ENCODE data around the gene ARHGEF40. TPM values are rescaled to one million over a fixed set of nuclear protein-coding genes. Genes with fewer than 3 reads are reported as not detected.
A peak's percentile ranks its signal among the peaks of the same experiment; 100 is the strongest.

ARHGEF40 gene
- not detected for polyA plus RNA-seq

- H3K4me1 Mint-ChIP-seq = peaks cover 14 to 31% (median 26%) of the 10 kb centered on the region in 3 donors
- no peaks in the 10 kb centered on the region for H3K36me3 Mint-ChIP-seq
- H3K4me3 Mint-ChIP-seq = peak within 1 kb of the TSS; percentile 80 to 95 (median 90)
- peak within 1 kb of the TSS in 2 of 3 donors; percentile 5 to 90 for H3K27ac Mint-ChIP-seq
- no peaks in the 10 kb centered on the region for H3K9me3 Mint-ChIP-seq
- peaks cover 49% of the 10 kb centered on the region for H3K27me3 Mint-ChIP-seq
These were observed at the start of gene ARHGEF40 for GRCh38 chr14:21070083-21070609. Gene ARHGEF40, plus strand, starts transcription at chr14:21070304. Its CDS starts 93 bp downstream, at chr14:21070397.

- no peak overlapping the region for H3K27ac Mint-ChIP-seq
These were observed 49.0 kb upstream of the ARHGEF40 start for GRCh38 chr14:21020977-21021545.

GRCh38 chr14:21022686-21023085 lies 47.4 kb upstream of the ARHGEF40 start:
- H3K4me3 Mint-ChIP-seq = peak overlapping the region in 2 of 4 donors; percentile 4 to 66
- peaks cover 22% of the 10 kb centered on the region for H3K27me3 Mint-ChIP-seq
- peaks cover 0 to 9% (median 8%) of the 10 kb centered on the region in 3 donors for H3K4me1 Mint-ChIP-seq
- peak overlapping the region in 1 of 3 donors; percentile 1 for H3K27ac Mint-ChIP-seq
- H3K36me3 Mint-ChIP-seq = peaks cover 14% of the 10 kb centered on the region
- H3K9me3 Mint-ChIP-seq = no peaks in the 10 kb centered on the region

More at GRCh38 chr14:21020977-21021545, 49.0 kb upstream of the ARHGEF40 start:
- Mint-ChIP-seq H3K36me3 (peaks cover 14% of the 10 kb centered on the region), H3K4me3 (peak overlapping the region in 1 of 4 donors; percentile 1), H3K4me1 (peaks cover 0 to 8% (median 8%) of the 10 kb centered on the region in 3 donors), H3K9me3 (no peaks in the 10 kb centered on the region), H3K27me3 (peaks cover 25% of the 10 kb centered on the region)

GRCh38 chr14:21023174-21023573 lies 46.9 kb upstream of the ARHGEF40 start:
- no peaks in the 10 kb centered on the region for H3K9me3 Mint-ChIP-seq
- peaks cover 0 to 9% (median 8%) of the 10 kb centered on the region in 3 donors for H3K4me1 Mint-ChIP-seq
- peaks cover 22% of the 10 kb centered on the region for H3K27me3 Mint-ChIP-seq
- H3K36me3 Mint-ChIP-seq = peaks cover 14% of the 10 kb centered on the region
- peak overlapping the region in 2 of 3 donors; percentile 1 to 59 for H3K27ac Mint-ChIP-seq
- H3K4me3 Mint-ChIP-seq = peak overlapping the region in 3 of 4 donors; percentile 4 to 51 (median 44)

- Mint-ChIP-seq H3K4me1 (peaks cover 0 to 9% (median 8%) of the 10 kb centered on the region in 3 donors), H3K9me3 (no peaks in the 10 kb centered on the region), H3K27ac (peak overlapping the region in 2 of 3 donors; percentile 36 to 39), H3K27me3 (peaks cover 22% of the 10 kb centered on the region), H3K4me3 (peak overlapping the region; percentile 83 to 91 (median 90)), H3K36me3 (peaks cover 13% of the 10 kb centered on the region)
These were observed 46.1 kb upstream of the ARHGEF40 start for GRCh38 chr14:21023817-21024584.

- Mint-ChIP-seq H3K27ac (peak within 1 kb of the TSS in 2 of 3 donors; percentile 36 to 39), H3K4me1 (peaks cover 0 to 9% (median 8%) of the 10 kb centered on the region in 3 donors), H3K4me3 (peak within 1 kb of the TSS; percentile 89 to 94 (median 92)), H3K36me3 (peaks cover 9% of the 10 kb centered on the region), H3K9me3 (no peaks in the 10 kb centered on the region), H3K27me3 (peaks cover 22% of the 10 kb centered on the region)
These were observed 45.3 kb upstream of the ARHGEF40 start, which contains the start of gene NDRG2 for GRCh38 chr14:21024585-21025370. Gene NDRG2, minus strand, starts transcription at chr14:21025061. Its CDS starts 1,746 bp downstream, at chr14:21023315.

GRCh38 chr14:21025371-21026273 lies 44.5 kb upstream of the ARHGEF40 start:
- Mint-ChIP-seq H3K4me3 (peak overlapping the region; percentile 74 to 94 (median 92)), H3K36me3 (peaks cover 8% of the 10 kb centered on the region), H3K27me3 (peaks cover 19% of the 10 kb centered on the region), H3K9me3 (no peaks in the 10 kb centered on the region), H3K27ac (no peak overlapping the region), H3K4me1 (peaks cover 0 to 9% (median 8%) of the 10 kb centered on the region in 3 donors)

- Mint-ChIP-seq H3K27me3 (peaks cover 15% of the 10 kb centered on the region), H3K9me3 (no peaks in the 10 kb centered on the region), H3K27ac (peak overlapping the region in 1 of 3 donors; percentile 15), H3K4me3 (peak overlapping the region; percentile 69 to 91 (median 74)), H3K4me1 (peaks cover 0 to 9% (median 8%) of the 10 kb centered on the region in 3 donors), H3K36me3 (peaks cover 5% of the 10 kb centered on the region)
These were observed 43.7 kb upstream of the ARHGEF40 start for GRCh38 chr14:21026274-21026987.

- Mint-ChIP-seq H3K27ac (peak overlapping the region in 1 of 3 donors; percentile 15), H3K27me3 (peaks cover 14% of the 10 kb centered on the region), H3K4me1 (peaks cover 0 to 8% (median 8%) of the 10 kb centered on the region in 3 donors), H3K9me3 (no peaks in the 10 kb centered on the region), H3K36me3 (peaks cover 3% of the 10 kb centered on the region), H3K4me3 (peak overlapping the region in 2 of 4 donors; percentile 69 to 74)
These were observed 43.2 kb upstream of the ARHGEF40 start for GRCh38 chr14:21026988-21027315.

- Mint-ChIP-seq H3K27ac (no peak within 1 kb of the TSS), H3K4me3 (no peak within 1 kb of the TSS), H3K4me1 (peaks cover 0 to 1% (median 0%) of the 10 kb centered on the region in 3 donors), H3K36me3 (no peaks in the 10 kb centered on the region), H3K27me3 (peaks cover 9% of the 10 kb centered on the region), H3K9me3 (no peaks in the 10 kb centered on the region)
These were observed 40.2 kb upstream of the ARHGEF40 start, which contains the start of gene TPPP2 for GRCh38 chr14:21029917-21030316. Gene TPPP2, plus strand, starts transcription at chr14:21030217. Its CDS starts 365 bp downstream, at chr14:21030582.

- no peak overlapping the region for H3K4me3 Mint-ChIP-seq
- H3K27ac Mint-ChIP-seq = no peak overlapping the region
- H3K36me3 Mint-ChIP-seq = no peaks in the 10 kb centered on the region
- peaks cover 8% of the 10 kb centered on the region for H3K27me3 Mint-ChIP-seq
- H3K9me3 Mint-ChIP-seq = no peaks in the 10 kb centered on the region
- H3K4me1 Mint-ChIP-seq = peaks cover 0 to 1% (median 0%) of the 10 kb centered on the region in 3 donors
These were observed 39.6 kb upstream of the ARHGEF40 start for GRCh38 chr14:21030531-21030930.

- H3K27ac Mint-ChIP-seq = no peak overlapping the region
These were observed 37.6 kb upstream of the ARHGEF40 start for GRCh38 chr14:21032326-21033132.

More at GRCh38 chr14:21032326-21033132, 37.6 kb upstream of the ARHGEF40 start:
- Mint-ChIP-seq H3K4me3 (no peak overlapping the region), H3K27me3 (peaks cover 8% of the 10 kb centered on the region), H3K36me3 (no peaks in the 10 kb centered on the region), H3K9me3 (no peaks in the 10 kb centered on the region), H3K4me1 (no peaks in the 10 kb centered on the region)
